NK-92 (cell line): ENCODE data around the gene VPS52.

Experiments
- DNase-seq: peaks from one replicate; lab custom pipeline; 2025; ENCODE audit not compliant: unreplicated experiment; lab: John Stamatoyannopoulos, UW

Gene VPS52

GRCh38 chr6:33271468-33272274, at the start of gene VPS52, which contains the start of gene RPS18:
Gene VPS52 (minus strand): TSS chr6:33271876. CDS start chr6:33271675, 201 bp downstream.
Gene RPS18 (plus strand): TSS chr6:33272075. CDS start chr6:33272120, 45 bp downstream.
- peak; percentile 68 for DNase-seq

- no peak for DNase-seq
Measured at GRCh38 chr6:33321227-33321626, 49.6 kb upstream of the VPS52 start.

DNA sequence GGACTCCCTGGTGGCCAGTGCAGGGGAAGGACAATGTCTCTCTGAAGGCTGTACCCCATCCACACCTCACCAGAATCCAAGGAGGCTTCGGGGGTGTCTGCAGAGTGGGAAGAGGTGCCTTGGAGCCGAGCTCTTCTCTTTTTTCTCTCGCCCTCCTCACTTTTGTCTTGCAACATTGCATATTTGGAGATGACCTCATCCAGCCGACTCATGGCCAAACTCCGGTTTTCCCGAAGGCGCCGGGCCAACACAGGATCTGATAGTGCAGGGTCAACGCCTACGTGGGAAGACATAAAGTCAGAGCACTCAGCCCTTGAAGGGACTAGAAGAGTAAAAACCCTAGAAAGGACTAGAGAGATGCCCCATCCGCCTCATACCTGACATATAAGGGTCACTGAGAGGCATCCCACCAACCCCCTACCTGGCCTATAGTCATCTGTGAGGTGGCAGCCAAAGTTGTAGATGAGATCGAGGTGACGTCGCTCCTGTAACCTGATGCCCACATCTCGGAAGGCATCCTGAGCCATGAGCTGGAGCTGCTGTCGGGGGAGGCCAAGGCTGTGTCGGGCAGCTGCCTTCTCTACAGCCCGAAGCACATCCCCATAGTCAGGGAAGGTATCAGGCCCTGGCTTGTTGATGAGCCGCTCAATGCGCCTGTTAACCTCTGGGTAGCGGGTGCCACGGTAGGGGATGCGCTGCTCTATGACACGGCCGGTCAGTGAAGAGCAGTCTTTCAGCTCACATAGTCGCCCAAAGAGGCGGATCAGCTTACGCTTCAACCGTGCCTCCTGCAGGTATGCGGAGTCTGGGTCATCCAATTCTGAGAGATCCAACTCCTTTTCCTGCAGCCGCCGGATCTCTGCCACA, 48.9 kb upstream of the VPS52 start:
- DNase-seq = no peak

GRCh38 chr6:33319939-33320314, 48.3 kb upstream of the VPS52 start:
- DNase-seq = no peak

- no peak for DNase-seq
Measured at GRCh38 chr6:33318426-33319073, 46.9 kb upstream of the VPS52 start.

GRCh38 chr6:33317669-33318425, 46.2 kb upstream of the VPS52 start, which contains the start of gene ZBTB22:
Gene ZBTB22 (minus strand): TSS chr6:33317744. CDS start chr6:33316916, 828 bp downstream.
- peak; percentile 74 for DNase-seq

DNA sequence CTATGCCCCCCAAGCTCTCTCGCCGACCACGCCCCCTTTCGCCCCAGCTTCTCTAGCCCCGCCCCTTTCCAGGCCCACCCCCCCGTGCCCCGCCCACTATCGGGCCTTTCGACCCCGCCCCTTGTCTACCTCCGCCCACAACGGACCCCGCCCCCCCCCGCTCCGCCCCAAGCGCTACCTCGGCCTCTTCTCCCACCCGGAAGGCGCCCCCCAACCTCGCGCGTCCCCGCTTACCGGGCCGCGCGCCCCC, 45.7 kb upstream of the VPS52 start:
- no peak for DNase-seq

GRCh38 chr6:33316603-33317418, 45.1 kb upstream of the VPS52 start:
- no peak for DNase-seq

GRCh38 chr6:33315793-33316602, 44.3 kb upstream of the VPS52 start:
- DNase-seq = no peak

DNA sequence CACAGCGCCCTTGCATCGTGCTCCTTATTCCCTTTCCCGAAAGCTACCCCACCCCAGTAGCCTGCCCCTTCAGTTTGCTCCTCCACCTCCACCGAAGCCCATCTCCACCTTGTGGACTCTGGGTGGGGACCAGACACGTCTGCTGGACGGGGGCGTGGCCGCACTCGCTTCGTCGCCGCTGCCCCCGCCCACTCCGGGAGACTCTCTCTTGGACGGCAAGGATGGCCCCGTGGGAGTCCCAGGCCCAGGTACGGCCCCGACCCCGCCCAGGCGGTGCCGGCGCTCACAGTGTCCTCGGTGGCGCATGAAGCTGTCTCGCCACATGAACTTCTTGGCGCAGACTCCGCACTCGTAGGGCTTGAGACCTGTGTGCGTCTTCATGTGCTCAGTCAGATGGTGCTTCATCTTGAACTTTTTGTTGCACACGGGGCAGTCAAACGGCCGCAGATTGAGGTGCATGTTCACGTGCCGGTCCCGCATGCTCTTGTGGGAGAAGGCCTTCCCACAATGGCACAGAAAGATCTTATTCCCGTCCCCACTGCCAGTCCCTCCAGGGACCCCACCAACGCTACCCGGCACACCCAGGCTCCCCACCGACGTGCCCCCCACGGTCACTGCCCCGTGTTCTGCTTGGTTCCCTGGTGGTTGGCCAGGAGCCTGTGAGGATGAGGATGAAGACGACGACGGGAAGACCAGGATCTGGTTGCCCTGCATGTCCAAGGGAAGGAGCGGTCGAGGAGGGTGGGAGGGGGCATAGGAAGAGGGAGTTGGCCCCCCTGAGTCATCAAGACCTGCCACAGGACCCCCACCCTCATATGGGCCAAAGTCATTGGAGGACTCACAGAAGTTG, 43.5 kb upstream of the VPS52 start:
- DNase-seq = no peak

GRCh38 chr6:33314515-33314942, 42.9 kb upstream of the VPS52 start:
- DNase-seq = peak; percentile 14

GRCh38 chr6:33313709-33314514, 42.2 kb upstream of the VPS52 start, which contains the start of gene TAPBP:
Gene TAPBP (minus strand): TSS chr6:33314078. CDS start chr6:33314041, 37 bp downstream.
- DNase-seq = peak; percentile 66

DNA sequence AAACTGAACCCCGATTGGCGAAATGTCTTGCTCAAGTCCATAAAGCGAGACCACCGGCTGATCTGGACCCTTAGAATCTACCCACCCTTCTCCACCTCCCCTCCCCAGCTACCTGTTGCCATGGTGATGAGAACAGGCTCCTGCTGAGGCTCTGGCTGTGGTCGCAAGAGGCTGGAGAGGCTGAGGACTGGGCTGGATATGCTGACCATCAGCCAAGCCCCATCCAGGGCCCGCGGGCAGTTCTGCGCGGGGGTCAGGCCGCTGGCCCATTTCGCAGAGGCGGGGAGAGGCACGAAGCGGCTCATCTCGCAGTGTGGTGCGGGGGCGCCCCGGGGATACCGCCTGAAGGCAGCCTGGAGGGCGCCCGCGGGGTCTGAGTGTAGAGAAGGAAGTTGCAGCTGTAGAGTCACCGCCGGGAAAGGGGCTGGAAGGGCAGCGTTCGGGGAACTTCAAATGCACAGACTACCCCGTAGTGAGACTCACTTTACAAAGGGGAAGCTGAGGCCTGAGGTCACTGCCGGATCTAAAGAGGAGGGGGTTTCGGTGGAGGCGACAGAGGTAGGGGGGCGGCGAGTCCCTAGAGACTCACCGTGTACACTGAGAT, 41.5 kb upstream of the VPS52 start:
- DNase-seq = no peak

DNA sequence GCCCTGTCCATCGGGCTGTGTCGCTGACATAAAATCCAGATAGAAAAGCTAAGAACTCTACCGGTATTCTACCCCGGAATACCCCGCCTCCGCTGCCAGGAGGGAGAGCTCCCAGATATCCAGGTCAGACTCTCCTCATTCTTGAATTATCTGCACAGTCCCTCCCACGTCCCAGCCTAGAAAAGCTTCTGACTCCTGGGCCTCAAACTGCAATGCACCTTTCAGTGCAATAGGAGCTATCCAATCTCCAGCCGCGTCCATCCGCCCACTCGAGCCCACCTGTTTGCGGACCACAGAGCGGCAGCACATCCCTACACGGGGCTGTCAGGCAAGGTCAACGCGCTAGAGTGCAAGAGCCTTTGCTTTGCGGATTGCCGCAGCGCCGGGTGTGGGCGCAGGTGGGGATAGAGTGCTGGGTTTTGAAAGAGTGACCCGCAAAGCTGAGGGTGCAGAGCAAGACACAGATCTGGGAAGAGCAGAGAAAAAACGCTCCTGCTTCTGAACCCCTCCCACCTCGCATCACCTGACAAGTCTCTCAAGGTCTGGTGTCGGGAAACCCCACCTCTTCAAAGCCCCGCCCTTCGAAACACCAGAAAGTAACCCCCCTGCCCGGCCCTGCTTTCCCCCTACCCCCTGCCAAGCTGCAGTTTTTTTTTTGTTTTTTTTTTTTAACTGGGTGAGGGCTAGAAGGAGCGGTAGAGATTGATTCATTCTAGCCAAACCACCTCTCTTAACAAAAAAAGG, 40.9 kb upstream of the VPS52 start:
- peak; percentile 26 for DNase-seq

GRCh38 chr6:33306356-33306755, 34.7 kb upstream of the VPS52 start:
- no peak for DNase-seq

GRCh38 chr6:33305052-33305451, 33.4 kb upstream of the VPS52 start:
- DNase-seq = no peak
